Frontal cortex (tissue), 4 donors: ENCODE data around the gene CLIC1. TPM values are rescaled to one million over a fixed set of nuclear protein-coding genes. Genes with fewer than 3 reads are reported as not detected.

Source experiments
- DNase-seq, 2 donors: peaks; one replicate each; pipeline ENCODE4 v3.0.0; 2012; ENCODE audit warnings: low spot score in 2 of 2
- FAIRE-seq: peaks from 2 replicates; lab custom pipeline; 2012; peaks lifted over from hg19 to GRCh38; lab: Jason Lieb, UNC
- small RNA-seq: library from RNA; depleted of rRNA; stranded (forward); fragments of <200 nt; gene quantifications from one replicate; pipeline ENCODE3, GENCODE V24; 2014
- total RNA-seq: library from RNA; depleted of rRNA; stranded (reverse); fragments of >200 nt; gene quantifications from one replicate; pipeline ENCODE4 v1.2.3, GENCODE V29; 2014
- donor health status: control.
- donor health status: control.
- donor health status: control.

The CLIC1 gene
- total RNA-seq, 1 donor from 2014 or later, result 26.1 TPM

DNA sequence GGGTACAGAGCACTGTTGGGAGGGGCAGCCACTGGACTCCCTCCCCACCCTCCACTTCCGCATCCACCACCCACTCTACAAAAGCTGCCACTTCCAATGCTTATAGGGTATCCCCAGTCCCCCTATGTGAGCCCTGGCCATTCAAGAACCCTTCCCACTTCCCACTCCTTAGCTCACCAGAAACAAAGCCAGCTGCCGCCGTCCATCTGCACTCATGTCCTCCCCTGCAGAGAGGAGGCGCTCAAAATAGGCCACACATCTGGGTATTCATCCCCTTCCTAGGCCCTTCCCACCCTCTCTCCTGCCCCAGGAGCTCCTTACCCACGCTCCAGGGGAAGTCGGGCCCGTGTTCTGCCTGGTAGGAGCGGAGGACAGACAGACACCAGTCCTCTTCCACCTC is 49.0 kb downstream of the CLIC1 start:
- no peak for FAIRE-seq

DNA sequence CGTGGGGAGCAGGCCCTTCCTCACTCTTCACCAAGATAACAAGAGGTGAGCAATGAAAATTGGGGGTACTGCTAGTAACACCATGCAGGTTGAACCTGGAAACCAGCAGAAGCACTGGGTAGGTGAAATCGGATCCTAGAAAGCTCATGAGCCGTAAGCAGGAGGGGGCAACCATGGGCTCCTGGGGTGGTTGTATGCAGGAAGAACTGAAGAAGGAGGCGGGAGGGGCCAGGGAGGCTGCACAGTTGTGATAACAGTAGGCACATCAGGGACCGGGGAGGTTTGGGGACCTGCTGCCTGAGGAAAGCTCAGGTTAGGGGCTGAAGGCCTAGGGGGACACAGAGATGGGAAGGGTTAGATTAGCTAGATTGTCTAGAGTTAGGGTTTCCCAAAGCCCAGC is 49.8 kb downstream of the CLIC1 start:
- DNase-seq, result no peak
- no peak for FAIRE-seq

More for the DNA sequence above, 49.0 kb downstream of the CLIC1 start:
- DNase-seq, result no peak

DNA sequence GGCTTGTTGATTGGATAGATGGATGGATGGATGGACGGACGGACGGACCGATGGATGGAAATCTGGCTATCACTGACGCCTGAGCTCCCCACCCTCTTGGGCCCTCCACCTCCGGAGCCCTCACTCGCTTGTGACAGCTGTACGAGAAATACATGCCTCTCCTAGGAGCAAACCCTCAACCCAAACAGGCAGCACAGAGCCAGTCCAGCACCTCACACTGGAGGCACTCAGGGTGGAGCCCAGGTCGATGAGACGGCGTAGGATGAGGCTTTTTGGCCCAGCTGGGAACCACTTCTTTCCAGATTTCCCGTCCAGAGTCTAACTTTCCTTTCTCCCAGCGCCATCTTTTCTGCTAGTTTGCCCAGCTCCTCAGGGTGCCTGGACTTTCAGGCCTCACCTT is 52.7 kb downstream of the CLIC1 start:
- no peak for DNase-seq
- no peak for FAIRE-seq

DNA sequence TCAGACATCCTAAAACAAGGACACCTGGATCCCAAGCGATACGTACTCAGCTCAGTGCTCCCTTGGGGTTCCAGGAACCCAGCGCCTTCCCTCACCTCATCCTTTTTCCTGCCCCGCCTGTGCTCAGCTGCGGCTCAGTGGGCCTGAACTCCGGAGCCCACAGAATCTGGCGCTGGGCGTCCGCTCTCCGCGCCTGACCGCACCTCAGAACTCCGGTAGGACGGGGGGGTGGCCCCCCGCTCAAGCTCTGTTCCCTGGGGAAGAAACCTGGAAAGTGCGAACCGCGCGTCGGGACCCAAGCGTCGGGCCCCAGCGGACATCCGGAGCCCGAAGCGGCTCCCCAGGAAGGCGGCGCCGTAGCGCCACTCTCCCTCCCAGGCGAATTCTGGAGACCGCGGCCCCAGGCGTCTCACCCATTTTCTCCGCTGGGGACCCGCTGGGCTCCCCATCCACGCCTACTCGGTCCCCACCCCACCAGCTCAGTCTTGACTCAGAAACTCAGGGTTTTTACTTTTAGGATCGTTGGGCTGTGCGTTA is 55.1 kb downstream of the CLIC1 start:
- peak in 1 of 2 donors; percentile 67 for DNase-seq
- FAIRE-seq, result no peak

Small RNA genes within 50 kb of the gene (small RNA-seq; reads per million reads assigned to genes)
- gene LY6G6D (not detected), gene MIR4646 (not detected), gene MSH5-SAPCD1 (not detected), gene RF00019 (not detected), gene RNU6-850P (not detected), gene SAPCD1 (not detected)

Other genes with a start within 250 kb of the CLIC1 start
- gene MICB, start 238.4 kb downstream of the CLIC1 start, total RNA-seq, result 0.41 TPM
- not detected for gene MCCD1, start 207.6 kb downstream of the CLIC1 start, total RNA-seq
- 318 TPM for gene DDX39B, start 194.5 kb downstream of the CLIC1 start, total RNA-seq
- gene ATP6V1G2, start 189.9 kb downstream of the CLIC1 start, total RNA-seq, result 54.6 TPM
- gene NFKBIL1, start 188.9 kb downstream of the CLIC1 start, total RNA-seq, result 20.4 TPM
- not detected for gene LTA, start 164.2 kb downstream of the CLIC1 start, total RNA-seq
- not detected for gene TNF, start 161.0 kb downstream of the CLIC1 start, total RNA-seq
- not detected for gene LTB, start 154.1 kb downstream of the CLIC1 start, total RNA-seq
- 1.2 TPM for gene LST1, start 150.3 kb downstream of the CLIC1 start, total RNA-seq
- not detected for gene NCR3, start 143.5 kb downstream of the CLIC1 start, total RNA-seq
- 6.9 TPM for gene AIF1, start 121.3 kb downstream of the CLIC1 start, total RNA-seq
- 30.6 TPM for gene PRRC2A, start 115.8 kb downstream of the CLIC1 start, total RNA-seq
- gene BAG6, start 83.9 kb downstream of the CLIC1 start, total RNA-seq, result 150 TPM
- 0.41 TPM for gene APOM, start 80.6 kb downstream of the CLIC1 start, total RNA-seq
- 16.7 TPM for gene C6orf47, start 75.8 kb downstream of the CLIC1 start, total RNA-seq
- gene GPANK1, start 71.5 kb downstream of the CLIC1 start, total RNA-seq, result 11.4 TPM
- gene CSNK2B, start 70.5 kb downstream of the CLIC1 start, total RNA-seq, result 66.0 TPM
- 1.6 TPM for gene LY6G5B, start 66.6 kb downstream of the CLIC1 start, total RNA-seq
- gene LY6G5C, start 55.5 kb downstream of the CLIC1 start, total RNA-seq, result 5.3 TPM
- 41.6 TPM for gene ABHD16A, start 33.2 kb downstream of the CLIC1 start, total RNA-seq
- gene LY6G6F, start 29.7 kb downstream of the CLIC1 start, total RNA-seq, result not detected
- gene LY6G6D, start 21.2 kb downstream of the CLIC1 start, total RNA-seq, result not detected
- not detected for gene LY6G6C, start 14.8 kb downstream of the CLIC1 start, total RNA-seq
- gene MPIG6B, start 13.2 kb downstream of the CLIC1 start, total RNA-seq, result not detected
- 90.9 TPM for gene DDAH2, start 7.2 kb downstream of the CLIC1 start, total RNA-seq
- 2.9 TPM for gene MSH5, start 3.5 kb upstream of the CLIC1 start, total RNA-seq
- 0.82 TPM for gene SAPCD1, start 26.1 kb upstream of the CLIC1 start, total RNA-seq
- under 0.01 TPM for gene VWA7, start 40.8 kb upstream of the CLIC1 start, total RNA-seq
- 34.6 TPM for gene VARS1, start 59.2 kb upstream of the CLIC1 start, total RNA-seq
- 23.6 TPM for gene LSM2, start 70.4 kb upstream of the CLIC1 start, total RNA-seq
- gene HSPA1L, start 78.8 kb upstream of the CLIC1 start, total RNA-seq, result 5.7 TPM
- gene HSPA1A, start 79.0 kb upstream of the CLIC1 start, total RNA-seq, result 111 TPM
- 180 TPM for gene HSPA1B, start 91.2 kb upstream of the CLIC1 start, total RNA-seq
- gene NEU1, start 126.3 kb upstream of the CLIC1 start, total RNA-seq, result 19.6 TPM
- not detected for gene SLC44A4, start 142.5 kb upstream of the CLIC1 start, total RNA-seq
- 102 TPM for gene EHMT2, start 161.2 kb upstream of the CLIC1 start, total RNA-seq
- gene ZBTB12, start 165.6 kb upstream of the CLIC1 start, total RNA-seq, result 25.7 TPM
- 3.7 TPM for gene C2, start 191.2 kb upstream of the CLIC1 start, total RNA-seq
- gene CFB, start 209.6 kb upstream of the CLIC1 start, total RNA-seq, result 0.82 TPM
- 45.7 TPM for gene NELFE, start 222.4 kb upstream of the CLIC1 start, total RNA-seq
- 30.2 TPM for gene SKIC2, start 222.6 kb upstream of the CLIC1 start, total RNA-seq
- gene DXO, start 235.6 kb upstream of the CLIC1 start, total RNA-seq, result 7.3 TPM
- 10.6 TPM for gene C4A, start 245.5 kb upstream of the CLIC1 start, total RNA-seq